NT2/D1 (cell line): Measurements from ENCODE around the gene SIK3.

Source experiments
- DNase-seq: peaks from one replicate; pipeline ENCODE4 v3.0.0-alpha.2; 2011; ENCODE audit warnings: low read depth, low spot score
- H3K27me3 ChIP-seq: 2 replicates; pipeline ENCODE4 v1.6.0; 2011; ENCODE audit warnings: mild to moderate bottlenecking; ENCODE audit not compliant: insufficient read length, insufficient read depth
- H3K36me3 ChIP-seq: 2 replicates; pipeline ENCODE4 v1.6.1; 2011; ENCODE audit warnings: mild to moderate bottlenecking, low read length, mixed read lengths; ENCODE audit not compliant: insufficient read depth, insufficient read length
- H3K4me1 ChIP-seq: 2 replicates; pipeline ENCODE4 v1.5.1; 2011; ENCODE audit not compliant: insufficient read depth, insufficient read length
- H3K4me3 ChIP-seq: 2 replicates; pipeline ENCODE4 v1.5.1; 2011; ENCODE audit warnings: low read depth; ENCODE audit not compliant: insufficient read length
- H3K9ac ChIP-seq: 2 replicates; pipeline ENCODE4 v1.6.0; 2011; ENCODE audit warnings: low read depth; ENCODE audit not compliant: insufficient read length
- H3K9me3 ChIP-seq: 2 replicates; pipeline ENCODE4 v1.5.1; 2011; ENCODE audit warnings: mild to moderate bottlenecking, low read length; ENCODE audit not compliant: insufficient read depth
- SUZ12 ChIP-seq: IDR thresholded peaks from 2 replicates; pipeline ENCODE4 v1.6.1; 2011; ENCODE audit not compliant: insufficient read length, insufficient read depth; ENCODE audit errors: extremely low read depth
- YY1 ChIP-seq: IDR thresholded peaks from 2 replicates; pipeline ENCODE4 v1.6.1; 2011; ENCODE audit not compliant: insufficient read length, insufficient read depth
- ZNF274 ChIP-seq: IDR thresholded peaks from 2 replicates; pipeline ENCODE4 v1.6.1; 2011; ENCODE audit warnings: mild to moderate bottlenecking, low read depth, low read length

SIK3 gene

DNA sequence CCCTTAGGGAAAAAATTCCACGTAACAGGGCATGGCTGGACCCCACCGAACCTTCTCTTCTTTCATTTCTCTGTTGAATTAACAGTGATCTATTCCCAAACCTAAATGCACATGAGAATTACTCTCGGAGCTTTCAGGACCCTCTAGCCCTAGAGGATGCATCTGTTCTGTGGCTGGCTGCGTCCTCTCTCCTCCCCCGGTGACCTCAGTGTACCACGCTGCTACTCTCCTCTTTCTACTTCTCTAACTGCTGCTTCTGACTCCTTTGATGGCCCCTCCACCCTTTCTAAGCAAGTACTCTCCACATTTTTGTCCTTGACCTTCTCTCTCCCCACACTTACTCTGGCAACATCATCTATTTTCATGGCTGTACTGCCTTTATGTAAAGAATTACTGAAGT lies 248.7 kb downstream of the SIK3 start:
- Histone ChIP-seq H3K36me3 (peaks cover 65% of the 10 kb centered on the region), H3K27me3 (no peaks in the 10 kb centered on the region), H3K4me1 (no peaks in the 10 kb centered on the region), H3K9me3 (no peaks in the 10 kb centered on the region), H3K9ac (no peak overlapping the region), H3K4me3 (no peak overlapping the region)
- TF ChIP-seq ZNF274: no peak
- no peak for TF ChIP-seq SUZ12
- no peak for TF ChIP-seq YY1
- DNase-seq: no peak

GRCh38 chr11:116849060-116849459 lies 249.2 kb downstream of the SIK3 start:
- TF ChIP-seq ZNF274 (no peak), SUZ12 (no peak), YY1 (no peak)
- no peak for DNase-seq
- Histone ChIP-seq H3K9me3 (no peaks in the 10 kb centered on the region), H3K9ac (no peak overlapping the region), H3K27me3 (no peaks in the 10 kb centered on the region), H3K36me3 (peaks cover 60% of the 10 kb centered on the region), H3K4me3 (no peak overlapping the region), H3K4me1 (no peaks in the 10 kb centered on the region)

DNA sequence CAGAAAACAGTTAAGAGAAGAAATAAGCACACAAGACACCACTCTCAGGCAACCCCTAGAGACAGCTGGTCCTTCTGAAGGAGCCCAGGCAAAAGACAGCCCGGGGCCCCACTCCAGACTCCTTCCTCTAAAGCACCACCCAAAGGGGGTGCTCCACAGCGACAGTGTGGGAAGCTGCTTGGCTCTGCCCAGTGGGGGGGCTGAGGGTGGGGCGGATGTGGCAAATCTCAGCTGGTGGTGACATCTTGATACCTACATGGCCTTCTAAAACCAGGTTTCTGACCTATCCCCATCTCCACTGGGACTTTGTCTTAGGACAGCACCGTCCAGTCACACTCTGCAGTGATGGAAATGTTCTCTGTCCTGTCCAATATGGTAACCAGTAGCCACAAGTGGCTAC lies 250.6 kb downstream of the SIK3 start:
- Histone ChIP-seq H3K27me3 (no peaks in the 10 kb centered on the region), H3K4me3 (no peak overlapping the region), H3K9ac (no peak overlapping the region), H3K9me3 (no peaks in the 10 kb centered on the region), H3K36me3 (peaks cover 62% of the 10 kb centered on the region), H3K4me1 (peaks cover 3% of the 10 kb centered on the region)
- TF ChIP-seq SUZ12 (no peak), YY1 (no peak), ZNF274 (no peak)
- no peak for DNase-seq

- no peak overlapping the region for H3K4me3 ChIP-seq
- no peak for DNase-seq
- H3K4me1 ChIP-seq: peaks cover 3% of the 10 kb centered on the region
- no peaks in the 10 kb centered on the region for H3K27me3 ChIP-seq
- peaks cover 57% of the 10 kb centered on the region for H3K36me3 ChIP-seq
- H3K9ac ChIP-seq: no peak overlapping the region
- H3K9me3 ChIP-seq: no peaks in the 10 kb centered on the region
- TF ChIP-seq ZNF274 (no peak), SUZ12 (no peak), YY1 (no peak)
Measured at GRCh38 chr11:116844722-116845121, 253.5 kb downstream of the SIK3 start.

GRCh38 chr11:116843661-116844060 lies 254.6 kb downstream of the SIK3 start:
- TF ChIP-seq YY1 (no peak), SUZ12 (no peak), ZNF274 (no peak)
- Histone ChIP-seq H3K27me3 (no peaks in the 10 kb centered on the region), H3K4me3 (no peak overlapping the region), H3K36me3 (peaks cover 48% of the 10 kb centered on the region), H3K4me1 (peaks cover 3% of the 10 kb centered on the region), H3K9me3 (no peaks in the 10 kb centered on the region), H3K9ac (no peak overlapping the region)
- DNase-seq: no peak

DNA sequence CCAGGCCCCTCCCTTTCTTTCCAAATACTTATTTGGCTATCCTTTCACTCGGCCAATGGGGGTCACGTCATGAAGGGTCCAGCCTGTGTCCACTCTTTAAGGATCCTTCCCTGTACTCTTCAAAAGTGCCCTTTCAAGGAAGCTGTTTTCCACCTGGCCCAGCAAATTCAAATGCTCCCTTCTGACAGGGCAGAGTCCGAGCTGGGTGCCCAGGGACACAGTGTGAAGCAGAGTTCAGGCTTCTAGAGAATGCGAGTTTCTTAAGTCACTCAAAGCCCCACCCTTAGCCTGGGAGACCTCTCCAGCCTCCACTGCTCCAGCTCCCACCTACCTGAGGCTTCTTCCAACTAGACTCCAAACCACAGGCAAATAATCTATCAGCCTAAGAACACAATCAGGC lies 255.3 kb downstream of the SIK3 start:
- Histone ChIP-seq H3K36me3 (peaks cover 44% of the 10 kb centered on the region), H3K27me3 (no peaks in the 10 kb centered on the region), H3K9me3 (no peaks in the 10 kb centered on the region), H3K9ac (no peak overlapping the region), H3K4me1 (peaks cover 5% of the 10 kb centered on the region), H3K4me3 (no peak overlapping the region)
- DNase-seq: no peak
- TF ChIP-seq ZNF274 (no peak), YY1 (no peak), SUZ12 (no peak)

GRCh38 chr11:116842117-116842516 lies 256.1 kb downstream of the SIK3 start:
- TF ChIP-seq ZNF274 (no peak), SUZ12 (no peak), YY1 (no peak)
- DNase-seq: no peak
- Histone ChIP-seq H3K4me1 (peaks cover 12% of the 10 kb centered on the region), H3K27me3 (no peaks in the 10 kb centered on the region), H3K36me3 (peaks cover 36% of the 10 kb centered on the region), H3K4me3 (no peak overlapping the region), H3K9me3 (no peaks in the 10 kb centered on the region), H3K9ac (no peak overlapping the region)

DNA sequence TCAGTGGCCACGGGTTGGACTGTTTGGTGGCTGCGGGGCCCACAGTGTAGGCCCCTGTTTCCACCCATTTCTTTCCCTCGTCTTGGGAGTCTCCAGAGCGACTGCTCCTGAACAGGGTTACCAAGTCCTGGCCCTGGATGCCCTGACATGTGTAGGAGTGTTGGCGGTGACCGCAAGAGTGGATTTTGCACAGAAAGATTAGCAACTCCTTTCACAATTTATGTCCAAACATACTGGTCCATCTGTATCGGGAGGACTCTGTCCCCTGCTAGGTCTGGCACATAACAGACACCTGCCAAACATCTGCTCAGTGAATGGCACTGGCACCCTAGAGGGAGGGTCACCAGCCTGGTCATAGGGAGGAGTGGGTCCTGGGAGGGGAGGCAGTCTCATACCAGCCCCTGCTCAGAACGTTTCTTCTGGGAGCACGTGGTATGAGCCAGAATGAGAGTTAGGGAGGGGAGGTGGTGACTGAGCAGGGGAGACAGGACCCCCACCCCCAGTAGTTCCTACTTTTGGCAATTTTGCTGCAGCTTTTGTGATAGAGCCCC lies 257.4 kb downstream of the SIK3 start:
- Histone ChIP-seq H3K4me1 (peaks cover 19% of the 10 kb centered on the region), H3K27me3 (no peaks in the 10 kb centered on the region), H3K36me3 (peaks cover 23% of the 10 kb centered on the region), H3K9ac (no peak overlapping the region), H3K9me3 (no peaks in the 10 kb centered on the region), H3K4me3 (no peak overlapping the region)
- no peak for DNase-seq
- TF ChIP-seq ZNF274: no peak
- no peak for TF ChIP-seq SUZ12
- no peak for TF ChIP-seq YY1
